ENCODE measurements around the gene KCNQ1. TPM values are rescaled to one million over a fixed set of nuclear protein-coding genes. Genes with fewer than 3 reads are reported as not detected.

Gene KCNQ1
- total and polyA plus RNA-seq, 7 donors: 0.48 to 3.1 (median 1.1) TPM

- H3K36me3 ChIP-seq (ENCODE audit: insufficient read depth in 1 of 2, low read depth in 1 of 2): no peaks in the 10 kb centered on the region
- ATAC-seq (no peak), DNase-seq (no peak)
- no peaks in the 10 kb centered on the region for H3K27me3 ChIP-seq (ENCODE audit: insufficient read depth in 3 of 3, low read length in 2 of 3)
- no peaks in the 10 kb centered on the region for H3K4me1 ChIP-seq
- intact Hi-C loops (cut with DNase I): no loop called here
- H3K27ac ChIP-seq: no peak overlapping the region
- WGBS, 3 donors: 91 to 94% (median 91%) methylated on average over 8 of the region's 8 CpGs
- no peak overlapping the region for H3K4me3 ChIP-seq
- TF ChIP-seq, protein P1, sequence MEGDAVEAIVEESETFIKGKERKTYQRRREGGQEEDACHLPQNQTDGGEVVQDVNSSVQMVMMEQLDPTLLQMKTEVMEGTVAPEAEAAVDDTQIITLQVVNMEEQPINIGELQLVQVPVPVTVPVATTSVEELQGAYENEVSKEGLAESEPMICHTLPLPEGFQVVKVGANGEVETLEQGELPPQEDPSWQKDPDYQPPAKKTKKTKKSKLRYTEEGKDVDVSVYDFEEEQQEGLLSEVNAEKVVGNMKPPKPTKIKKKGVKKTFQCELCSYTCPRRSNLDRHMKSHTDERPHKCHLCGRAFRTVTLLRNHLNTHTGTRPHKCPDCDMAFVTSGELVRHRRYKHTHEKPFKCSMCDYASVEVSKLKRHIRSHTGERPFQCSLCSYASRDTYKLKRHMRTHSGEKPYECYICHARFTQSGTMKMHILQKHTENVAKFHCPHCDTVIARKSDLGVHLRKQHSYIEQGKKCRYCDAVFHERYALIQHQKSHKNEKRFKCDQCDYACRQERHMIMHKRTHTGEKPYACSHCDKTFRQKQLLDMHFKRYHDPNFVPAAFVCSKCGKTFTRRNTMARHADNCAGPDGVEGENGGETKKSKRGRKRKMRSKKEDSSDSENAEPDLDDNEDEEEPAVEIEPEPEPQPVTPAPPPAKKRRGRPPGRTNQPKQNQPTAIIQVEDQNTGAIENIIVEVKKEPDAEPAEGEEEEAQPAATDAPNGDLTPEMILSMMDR (IDR thresholded peaks at IDR 0.05): no peak
- H3K9me3 ChIP-seq: no peaks in the 10 kb centered on the region
These were observed 410.4 kb downstream of the KCNQ1 start for GRCh38 chr11:2855162-2855561.

DNA sequence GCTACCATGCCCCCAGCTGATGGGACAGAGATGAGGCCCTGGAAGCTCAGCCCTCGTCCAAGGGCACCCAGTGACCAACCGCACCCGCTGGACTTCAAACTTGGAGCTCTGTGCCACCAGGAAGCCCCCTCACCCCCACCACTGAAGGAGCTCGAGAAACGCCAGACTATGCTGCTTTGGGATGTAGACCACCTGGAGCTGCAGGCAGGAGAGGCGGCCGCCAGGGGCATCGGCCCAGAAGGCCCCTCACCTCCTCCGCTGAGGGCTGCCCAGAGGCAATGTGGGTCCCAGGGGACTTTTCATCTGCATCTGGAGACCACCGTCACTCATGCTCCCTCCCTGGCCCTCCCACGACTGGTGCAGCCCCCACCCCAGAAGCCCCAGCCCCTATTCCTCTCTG lies 412.5 kb downstream of the KCNQ1 start:
- Histone ChIP-seq H3K4me3 (no peak overlapping the region), H3K27ac (no peak overlapping the region), H3K36me3 (ENCODE audit: insufficient read depth in 1 of 2, low read depth in 1 of 2) (no peaks in the 10 kb centered on the region), H3K9me3 (no peaks in the 10 kb centered on the region), H3K4me1 (no peaks in the 10 kb centered on the region), H3K27me3 (ENCODE audit: insufficient read depth in 3 of 3, low read length in 2 of 3) (peaks cover 0 to 4% (median under 1%) of the 10 kb centered on the region in 3 donors)
- intact Hi-C loops (cut with DNase I): no loop called here
- 89 to 90% (median 89%) methylated on average over 11 of the region's 11 CpGs for WGBS, 3 donors
- DNase-seq (no peak), ATAC-seq (no peak)
- TF ChIP-seq, protein P1 (IDR thresholded peaks at IDR 0.05): no peak

- WGBS, 3 donors: 31 to 42% (median 39%) methylated on average over 18 of the region's 18 CpGs
- peaks cover 0 to 5% (median 4%) of the 10 kb centered on the region in 3 donors for H3K27me3 ChIP-seq (ENCODE audit: insufficient read depth in 3 of 3, low read length in 2 of 3)
- intact Hi-C loops (cut with DNase I): no loop called here
These were observed 413.1 kb downstream of the KCNQ1 start for GRCh38 chr11:2857918-2858317.

GRCh38 chr11:2858995-2859698 lies 414.3 kb downstream of the KCNQ1 start:
- Histone ChIP-seq H3K36me3 (ENCODE audit: insufficient read depth in 1 of 2, low read depth in 1 of 2) (no peaks in the 10 kb centered on the region), H3K27ac (no peak overlapping the region), H3K4me1 (no peaks in the 10 kb centered on the region), H3K27me3 (ENCODE audit: insufficient read depth in 3 of 3, low read length in 2 of 3) (peaks cover 0 to 10% (median 5%) of the 10 kb centered on the region in 3 donors), H3K9me3 (no peaks in the 10 kb centered on the region), H3K4me3 (no peak overlapping the region)
- ATAC-seq (no peak), DNase-seq (no peak)
- WGBS, 3 donors: 86 to 91% (median 89%) methylated on average over 16 of the region's 16 CpGs
- TF ChIP-seq, protein P1 (IDR thresholded peaks at IDR 0.05): no peak
- intact Hi-C loops (cut with DNase I): no loop called here

More at GRCh38 chr11:2857918-2858317, 413.1 kb downstream of the KCNQ1 start:
- Histone ChIP-seq H3K27ac (no peak overlapping the region), H3K36me3 (ENCODE audit: insufficient read depth in 1 of 2, low read depth in 1 of 2) (no peaks in the 10 kb centered on the region), H3K4me3 (peak overlapping the region; percentile 22), H3K9me3 (no peaks in the 10 kb centered on the region), H3K4me1 (no peaks in the 10 kb centered on the region)
- DNase-seq (no peak), ATAC-seq (peak; percentile 31 to 66 (median 56))
- TF ChIP-seq, protein P1 (IDR thresholded peaks at IDR 0.05): no peak

DNA sequence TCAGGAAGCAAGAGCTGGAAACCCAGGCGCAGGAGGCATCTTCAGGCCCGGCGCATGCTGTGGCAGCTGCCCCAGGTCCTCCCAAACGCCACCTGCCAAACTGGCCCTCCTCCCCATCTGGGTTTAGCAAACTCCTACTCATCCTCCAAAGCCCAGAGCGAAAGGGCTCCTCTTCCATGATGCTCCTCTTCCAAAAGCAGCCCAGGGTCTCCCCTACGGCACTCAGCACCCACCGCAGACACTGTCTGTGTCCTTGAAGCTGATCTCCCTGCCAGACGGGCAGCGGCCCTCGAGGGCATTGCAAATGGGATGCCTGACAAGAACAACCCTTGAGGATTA lies 414.9 kb downstream of the KCNQ1 start:
- no peak overlapping the region for H3K27ac ChIP-seq
- TF ChIP-seq, protein P1 (IDR thresholded peaks at IDR 0.05): no peak
- H3K36me3 ChIP-seq (ENCODE audit: insufficient read depth in 1 of 2, low read depth in 1 of 2): no peaks in the 10 kb centered on the region
- DNase-seq: no peak
- ATAC-seq: no peak
- intact Hi-C loops (cut with DNase I): no loop called here
- H3K4me3 ChIP-seq: no peak overlapping the region
- 96 to 98% (median 96%) methylated on average over 10 of the region's 10 CpGs for WGBS, 3 donors
- no peaks in the 10 kb centered on the region for H3K4me1 ChIP-seq
- peaks cover 0 to 15% (median 7%) of the 10 kb centered on the region in 3 donors for H3K27me3 ChIP-seq (ENCODE audit: insufficient read depth in 3 of 3, low read length in 2 of 3)
- H3K9me3 ChIP-seq: no peaks in the 10 kb centered on the region

Data from psoas muscle (tissue), 8 donors.